Osteoblast (primary cell): ENCODE data around the gene SNAP25. TPM values are rescaled to one million over a fixed set of nuclear protein-coding genes. Genes with fewer than 3 reads are reported as not detected.

Source experiments
- DNase-seq: peaks from one replicate; pipeline ENCODE4 v3.0.0; 2011; ENCODE audit warnings: low spot score, mixed read lengths; ENCODE audit not compliant: insufficient read length; ENCODE audit errors: missing footprints
- H2AFZ ChIP-seq: 2 replicates; pipeline ENCODE4 v1.6.0; 2011; ENCODE audit warnings: mild to moderate bottlenecking, low read length
- H3K27ac ChIP-seq: 2 replicates; pipeline ENCODE4 v1.5.1; 2011; ENCODE audit warnings: mild to moderate bottlenecking, low read depth, low read length, moderate library complexity
- H3K27me3 ChIP-seq: 2 replicates; pipeline ENCODE4 v1.6.0; 2012; ENCODE audit warnings: mild to moderate bottlenecking, control low read depth, inconsistent platforms, low read length, moderate library complexity; ENCODE audit not compliant: insufficient read depth
- H3K36me3 ChIP-seq: 2 replicates; pipeline ENCODE4 v1.5.1; 2011; ENCODE audit warnings: mild to moderate bottlenecking, low read length, control low read depth, moderate library complexity; ENCODE audit not compliant: insufficient read depth
- H3K4me1 ChIP-seq: 2 replicates; pipeline ENCODE4 v1.5.1; 2011; ENCODE audit warnings: mild to moderate bottlenecking, low read length, control low read depth, moderate library complexity; ENCODE audit not compliant: insufficient read depth
- H3K4me2 ChIP-seq: 2 replicates; pipeline ENCODE4 v1.6.0; 2011; ENCODE audit warnings: mild to moderate bottlenecking, low read length; ENCODE audit not compliant: insufficient read depth
- H3K4me3 ChIP-seq: fragments of 200-600 bp; sonication (generic); 3 replicates; pipeline ENCODE4 v1.5.1; 2012; ENCODE audit warnings: mild to moderate bottlenecking, low read length, inconsistent platforms; ENCODE audit not compliant: insufficient read depth
- H3K79me2 ChIP-seq: 2 replicates; pipeline ENCODE4 v1.6.0; 2012; ENCODE audit warnings: mild to moderate bottlenecking, low read length, control low read depth, inconsistent platforms; ENCODE audit not compliant: insufficient read depth
- H3K9me3 ChIP-seq: 2 replicates; pipeline ENCODE4 v1.5.1; 2011; ENCODE audit warnings: low read depth, low read length, control low read depth
- H4K20me1 ChIP-seq: 2 replicates; pipeline ENCODE4 v1.6.0; 2012; ENCODE audit warnings: mild to moderate bottlenecking, low read length, control low read depth; ENCODE audit not compliant: insufficient read depth
- CTCF ChIP-seq: IDR thresholded peaks from 2 replicates; pipeline ENCODE4 v1.5.1; 2011; ENCODE audit warnings: mild to moderate bottlenecking, low read depth, low read length, moderate library complexity; ENCODE audit errors: extremely low read depth
- total RNA-seq: library from RNA; depleted of rRNA; stranded (reverse); fragments of >200 nt; gene quantifications from 2 replicates; pipeline ENCODE4 v1.2.3, GENCODE V29; 2012

SNAP25 gene
- total RNA-seq, 1 donor: 1.8 TPM

- no peak overlapping the region for H3K27ac ChIP-seq
- H3K9me3 ChIP-seq: no peaks in the 10 kb centered on the region
- H3K79me2 ChIP-seq: no peaks in the 10 kb centered on the region
- TF ChIP-seq CTCF: no peak
- H3K4me3 ChIP-seq: no peak overlapping the region
- peak overlapping the region; percentile 94 for H3K4me2 ChIP-seq
- H3K36me3 ChIP-seq: no peaks in the 10 kb centered on the region
- H3K4me1 ChIP-seq: peaks cover 4% of the 10 kb centered on the region
- H3K27me3 ChIP-seq: peaks cover 5% of the 10 kb centered on the region
- no peaks in the 10 kb centered on the region for H4K20me1 ChIP-seq
- H2AFZ ChIP-seq: no peak overlapping the region
- DNase-seq: no peak
Observed at GRCh38 chr20:10172998-10173655, 45.5 kb upstream of the SNAP25 start.

- H2AFZ ChIP-seq: no peak overlapping the region
- H3K4me2 ChIP-seq: no peak overlapping the region
- no peak overlapping the region for H3K27ac ChIP-seq
- H3K79me2 ChIP-seq: no peaks in the 10 kb centered on the region
- H3K4me1 ChIP-seq: peaks cover 4% of the 10 kb centered on the region
- no peaks in the 10 kb centered on the region for H3K36me3 ChIP-seq
- H3K4me3 ChIP-seq: no peak overlapping the region
- H4K20me1 ChIP-seq: no peaks in the 10 kb centered on the region
- peaks cover 5% of the 10 kb centered on the region for H3K27me3 ChIP-seq
- no peak for TF ChIP-seq CTCF
- no peaks in the 10 kb centered on the region for H3K9me3 ChIP-seq
- no peak for DNase-seq
Observed at GRCh38 chr20:10174400-10174799, 44.2 kb upstream of the SNAP25 start.

- H3K4me3 ChIP-seq: no peak overlapping the region
- no peak for TF ChIP-seq CTCF
- no peaks in the 10 kb centered on the region for H3K4me1 ChIP-seq
- no peak overlapping the region for H3K4me2 ChIP-seq
- no peak overlapping the region for H3K27ac ChIP-seq
- peaks cover 4% of the 10 kb centered on the region for H3K27me3 ChIP-seq
- no peaks in the 10 kb centered on the region for H3K79me2 ChIP-seq
- H3K36me3 ChIP-seq: no peaks in the 10 kb centered on the region
- no peaks in the 10 kb centered on the region for H4K20me1 ChIP-seq
- no peak for DNase-seq
- no peaks in the 10 kb centered on the region for H3K9me3 ChIP-seq
- H2AFZ ChIP-seq: no peak overlapping the region
Observed at GRCh38 chr20:10177326-10177725, 41.3 kb upstream of the SNAP25 start.

- DNase-seq: no peak
- Histone ChIP-seq H3K4me2 (no peak overlapping the region), H3K4me1 (no peaks in the 10 kb centered on the region), H3K9me3 (no peaks in the 10 kb centered on the region), H3K36me3 (no peaks in the 10 kb centered on the region), H3K27me3 (no peaks in the 10 kb centered on the region), H4K20me1 (no peaks in the 10 kb centered on the region), H3K27ac (no peak overlapping the region), H3K79me2 (no peaks in the 10 kb centered on the region), H2AFZ (no peak overlapping the region), H3K4me3 (no peak overlapping the region)
- no peak for TF ChIP-seq CTCF
Observed at GRCh38 chr20:10178091-10178490, 40.5 kb upstream of the SNAP25 start.
